Thoracic aorta (tissue), 2 donors: Measurements from ENCODE around the gene C10orf90. TPM values are rescaled to one million over a fixed set of nuclear protein-coding genes. Genes with fewer than 3 reads are reported as not detected.

Experiments used
- ATAC-seq: fragments of 150-250 bp; one replicate; pipeline ENCODE4 v1.8.0; 2017; ENCODE audit warnings: low read depth; ENCODE audit not compliant: insufficient number of reproducible peaks, low FRiP score
- DNase-seq: peaks from one replicate; pipeline ENCODE4 v3.0.0-alpha.2; 2020; ENCODE audit warnings: low spot score
- H3K27ac ChIP-seq, 2 donors: fragments of 200-600 bp; sonication (generic); 1 replicate in 1 of 2; 2 replicates in 1 of 2; pipeline ENCODE4 v1.5.1; 2016; ENCODE audit warnings: mild to moderate bottlenecking in 2 of 2, moderate library complexity in 2 of 2
- H3K27me3 ChIP-seq: fragments of 200-600 bp; sonication (generic); replicated peaks from 2 replicates; pipeline ENCODE4 v1.6.0; 2016; ENCODE audit warnings: mild to moderate bottlenecking; ENCODE audit not compliant: insufficient read depth
- H3K36me3 ChIP-seq: fragments of 200-600 bp; sonication (generic); one replicate; pipeline ENCODE4 v1.5.1; 2016
- H3K4me1 ChIP-seq, 2 donors: fragments of 200-600 bp; sonication (generic); 1 replicate in 1 of 2; 2 replicates in 1 of 2; pipeline versions ENCODE4 v1.5.1 to v1.6.0; 2016; ENCODE audit warnings: low read depth in 2 of 2, mild to moderate bottlenecking in 1 of 2; ENCODE audit not compliant: control insufficient read depth in 1 of 2
- H3K4me3 ChIP-seq: fragments of 200-600 bp; sonication (generic); 2 replicates; pipeline ENCODE4 v1.5.1; 2016; ENCODE audit warnings: mild to moderate bottlenecking
- H3K9me3 ChIP-seq: fragments of 200-600 bp; sonication (generic); 2 replicates; pipeline ENCODE4 v1.5.1; 2016
- total RNA-seq, 2 donors: library from RNA; depleted of rRNA; stranded (reverse); fragments of >200 nt; gene quantifications; one replicate each; pipeline versions ENCODE4 v1.1.0 to v1.2.3, GENCODE V29; 2016
- TF ChIP-seq, protein P1 (sequence below): fragments of 200-600 bp; sonication (generic); IDR thresholded peaks from one replicate; pipeline ENCODE4 v1.5.1; 2019; ENCODE audit warnings: antibody characterized with exemption

Gene C10orf90
- total RNA-seq, 2 donors from 2014 or later, result not detected

- TF ChIP-seq, protein P1, sequence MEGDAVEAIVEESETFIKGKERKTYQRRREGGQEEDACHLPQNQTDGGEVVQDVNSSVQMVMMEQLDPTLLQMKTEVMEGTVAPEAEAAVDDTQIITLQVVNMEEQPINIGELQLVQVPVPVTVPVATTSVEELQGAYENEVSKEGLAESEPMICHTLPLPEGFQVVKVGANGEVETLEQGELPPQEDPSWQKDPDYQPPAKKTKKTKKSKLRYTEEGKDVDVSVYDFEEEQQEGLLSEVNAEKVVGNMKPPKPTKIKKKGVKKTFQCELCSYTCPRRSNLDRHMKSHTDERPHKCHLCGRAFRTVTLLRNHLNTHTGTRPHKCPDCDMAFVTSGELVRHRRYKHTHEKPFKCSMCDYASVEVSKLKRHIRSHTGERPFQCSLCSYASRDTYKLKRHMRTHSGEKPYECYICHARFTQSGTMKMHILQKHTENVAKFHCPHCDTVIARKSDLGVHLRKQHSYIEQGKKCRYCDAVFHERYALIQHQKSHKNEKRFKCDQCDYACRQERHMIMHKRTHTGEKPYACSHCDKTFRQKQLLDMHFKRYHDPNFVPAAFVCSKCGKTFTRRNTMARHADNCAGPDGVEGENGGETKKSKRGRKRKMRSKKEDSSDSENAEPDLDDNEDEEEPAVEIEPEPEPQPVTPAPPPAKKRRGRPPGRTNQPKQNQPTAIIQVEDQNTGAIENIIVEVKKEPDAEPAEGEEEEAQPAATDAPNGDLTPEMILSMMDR, result no peak
- Histone ChIP-seq H3K9me3 (no peaks in the 10 kb centered on the region), H3K4me1 (no peaks in the 10 kb centered on the region), H3K4me3 (no peak overlapping the region), H3K27me3 (no peaks in the 10 kb centered on the region), H3K36me3 (no peaks in the 10 kb centered on the region), H3K27ac (no peak overlapping the region)
- DNase-seq (no peak), ATAC-seq (no peak)
Observed at GRCh38 chr10:126617733-126618132, 52.8 kb downstream of the C10orf90 start.

DNA sequence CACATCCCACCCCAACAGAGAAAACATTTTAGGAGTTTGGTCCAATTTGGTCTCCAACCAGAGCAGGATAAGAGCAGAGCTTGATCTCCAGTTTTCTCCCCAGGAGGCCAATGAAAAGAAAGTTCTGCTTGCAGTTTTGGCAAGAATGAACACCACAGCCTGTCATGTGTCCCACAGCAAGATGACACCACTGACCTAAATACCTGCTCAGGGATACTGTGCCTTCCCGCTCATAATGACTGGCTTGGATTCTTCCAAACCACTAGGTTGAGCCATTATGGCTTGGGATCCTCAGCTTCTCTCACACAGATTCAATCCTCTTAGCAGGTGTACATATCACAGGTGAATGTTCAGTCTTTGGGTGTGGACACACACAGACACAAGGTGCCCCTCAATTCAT is 53.3 kb downstream of the C10orf90 start:
- Histone ChIP-seq H3K36me3 (no peaks in the 10 kb centered on the region), H3K27me3 (no peaks in the 10 kb centered on the region), H3K4me3 (no peak overlapping the region), H3K9me3 (no peaks in the 10 kb centered on the region), H3K27ac (no peak overlapping the region), H3K4me1 (no peaks in the 10 kb centered on the region)
- DNase-seq (no peak), ATAC-seq (no peak)
- TF ChIP-seq, protein P1, result no peak

DNA sequence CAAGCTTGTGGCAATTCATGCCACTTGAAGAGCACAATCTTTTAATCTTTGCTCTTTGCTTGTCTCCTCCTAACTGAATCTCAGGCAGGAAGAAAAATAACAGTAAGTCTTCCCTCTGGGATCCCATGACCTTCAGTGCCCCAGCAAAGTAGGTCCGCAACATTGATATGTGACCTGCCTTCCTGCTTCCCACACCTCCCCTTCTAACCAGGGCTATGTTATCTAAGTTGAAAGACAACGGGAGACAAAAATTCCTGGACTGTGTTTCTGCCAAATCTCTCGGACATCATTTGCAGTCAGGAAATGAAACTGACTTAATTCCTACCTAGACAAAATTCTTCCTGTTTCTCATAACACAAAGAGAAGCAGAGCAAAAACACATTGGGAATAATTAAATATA is 53.8 kb downstream of the C10orf90 start:
- H3K4me3 ChIP-seq, result no peak overlapping the region
- no peak overlapping the region for H3K27ac ChIP-seq
- H3K4me1 ChIP-seq, result no peaks in the 10 kb centered on the region
- DNase-seq, result no peak
- ATAC-seq, result no peak
- H3K9me3 ChIP-seq, result no peaks in the 10 kb centered on the region
- H3K27me3 ChIP-seq, result no peaks in the 10 kb centered on the region
- TF ChIP-seq, protein P1, result no peak
- no peaks in the 10 kb centered on the region for H3K36me3 ChIP-seq

DNA sequence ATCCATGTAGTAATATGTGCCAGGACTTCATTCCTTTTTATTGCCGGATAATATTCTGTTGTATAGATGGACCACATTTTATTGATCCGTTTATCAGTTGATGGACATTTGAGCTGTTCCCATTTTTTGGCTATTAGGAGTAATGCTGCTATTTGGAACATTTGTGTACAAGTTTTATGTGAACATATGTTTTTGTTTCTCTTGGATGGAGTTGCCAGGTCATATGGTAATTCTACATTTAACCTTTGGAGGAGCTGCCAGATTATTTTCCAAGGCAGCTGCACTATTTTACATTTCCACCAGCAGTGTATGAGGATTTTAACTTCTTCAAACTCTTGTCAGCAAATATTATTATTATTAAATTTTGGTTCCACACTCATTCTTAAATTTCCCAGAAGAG is 59.2 kb downstream of the C10orf90 start:
- TF ChIP-seq, protein P1, result no peak
- no peak for ATAC-seq
- Histone ChIP-seq H3K27ac (no peak overlapping the region), H3K9me3 (no peaks in the 10 kb centered on the region), H3K27me3 (no peaks in the 10 kb centered on the region), H3K4me1 (no peaks in the 10 kb centered on the region), H3K4me3 (no peak overlapping the region), H3K36me3 (no peaks in the 10 kb centered on the region)
- DNase-seq, result no peak

DNA sequence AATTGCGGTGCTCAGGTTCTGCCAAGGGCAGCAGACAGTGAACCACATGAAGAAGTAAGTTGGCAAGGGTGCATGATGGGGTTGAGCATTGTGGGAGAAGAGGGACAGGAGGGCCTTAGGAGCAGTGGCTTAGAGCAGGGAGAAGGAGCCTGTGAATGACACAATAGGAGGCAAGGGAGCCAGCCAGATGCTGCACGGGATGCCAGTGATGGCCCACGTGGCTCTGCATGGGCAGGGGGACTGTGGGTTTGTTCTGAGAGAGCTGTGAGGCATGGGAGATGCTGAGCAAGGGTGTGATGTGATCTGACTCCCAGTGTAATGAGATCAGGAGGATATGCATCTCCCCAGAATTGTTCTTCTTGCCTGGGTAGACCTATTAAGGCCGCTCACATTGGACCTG is 60.9 kb downstream of the C10orf90 start:
- DNase-seq (no peak), ATAC-seq (no peak)
- no peaks in the 10 kb centered on the region for H3K9me3 ChIP-seq
- no peaks in the 10 kb centered on the region for H3K27me3 ChIP-seq
- H3K4me3 ChIP-seq, result no peak overlapping the region
- TF ChIP-seq, protein P1, result no peak
- H3K4me1 ChIP-seq, result no peaks in the 10 kb centered on the region
- no peaks in the 10 kb centered on the region for H3K36me3 ChIP-seq
- no peak overlapping the region for H3K27ac ChIP-seq
